SU-DHL-6 (cell line): ENCODE results near the gene RPS6KA5.
"Not testable (repeated sequence)": the region's sequence is repeated elsewhere in the genome, so short reads cannot be mapped to it uniquely, and the experiment has no call there.

Experiments
- H2AFZ ChIP-seq: fragments of 200-600 bp; sonication (generic); 2 replicates; pipeline ENCODE4 v1.6.1; 2014; ENCODE audit warnings: low read depth, mild to moderate bottlenecking, moderate library complexity, mixed read lengths, antibody characterized with exemption, low read length; ENCODE audit not compliant: severe bottlenecking
- H3F3A ChIP-seq: fragments of 200-600 bp; shearing (Covaris generic); 2 replicates; pipeline ENCODE4 v1.6.0; 2016; ENCODE audit warnings: antibody characterized with exemption, mild to moderate bottlenecking; ENCODE audit not compliant: insufficient read depth
- H3K27ac ChIP-seq: fragments of 200-600 bp; sonication (generic); 2 replicates; pipeline ENCODE4 v1.5.1; 2016; ENCODE audit warnings: low read depth, mild to moderate bottlenecking, low read length, moderate library complexity, mixed read lengths
- H3K27me3 ChIP-seq: fragments of 200-600 bp; sonication (generic), shearing (Covaris generic); 2 replicates; pipeline ENCODE4 v1.6.0; 2014; ENCODE audit warnings: mild to moderate bottlenecking, low read length
- H3K36me3 ChIP-seq: fragments of 200-600 bp; sonication (generic); 2 replicates; pipeline ENCODE4 v1.6.1; 2014; ENCODE audit warnings: mild to moderate bottlenecking, low read length, mixed read lengths
- H3K4me2 ChIP-seq: fragments of 300-600, 200-600 bp; shearing (Covaris generic), sonication (generic); 2 replicates; pipeline ENCODE4 v1.6.0; 2014; ENCODE audit warnings: low read length, low read depth, mild to moderate bottlenecking; ENCODE audit not compliant: poor library complexity, severe bottlenecking
- H3K4me3 ChIP-seq: fragments of 200-600 bp; sonication (generic); 2 replicates; pipeline ENCODE4 v1.5.1; 2014; ENCODE audit warnings: antibody characterized with exemption, low read length, mild to moderate bottlenecking, mixed read lengths; ENCODE audit not compliant: insufficient read depth, poor library complexity, severe bottlenecking
- H3K79me2 ChIP-seq: fragments of 200-600 bp; sonication (generic); 2 replicates; pipeline ENCODE4 v1.6.1; 2014; ENCODE audit warnings: mild to moderate bottlenecking, low read length, moderate library complexity; ENCODE audit not compliant: insufficient read depth
- H3K9ac ChIP-seq: fragments of 200-600 bp; sonication (generic); 2 replicates; pipeline ENCODE4 v1.7.0; 2014; ENCODE audit warnings: mild to moderate bottlenecking, low read length
- H3K9me2 ChIP-seq: fragments of 200-600 bp; sonication (generic); replicated peaks from 2 replicates; pipeline ENCODE4 v1.6.1; 2014; ENCODE audit warnings: low read length; ENCODE audit not compliant: insufficient read depth
- H3K9me3 ChIP-seq: fragments of 200-600 bp; sonication (generic); 2 replicates; pipeline ENCODE4 v1.6.1; 2014; ENCODE audit warnings: low read length, mixed read lengths; ENCODE audit not compliant: insufficient read depth
- H4K20me1 ChIP-seq: fragments of 200-600 bp; sonication (generic); 2 replicates; pipeline ENCODE4 v1.6.1; 2014; ENCODE audit warnings: low read depth, mild to moderate bottlenecking, antibody characterized with exemption, low read length, moderate library complexity, mixed read lengths
- CTCF ChIP-seq: fragments of 200-600 bp; sonication (generic); IDR thresholded peaks from one replicate; pipeline ENCODE4 v1.5.1; 2017; ENCODE audit warnings: antibody characterized with exemption, mild to moderate bottlenecking, low read length, moderate library complexity; ENCODE audit not compliant: insufficient read depth, poor library complexity, severe bottlenecking
- EZH2phosphoT487 ChIP-seq: fragments of 200-600 bp; sonication (generic), shearing (Covaris generic); conservative IDR thresholded peaks from 2 replicates; pipeline ENCODE4 v1.6.1; 2018; ENCODE audit warnings: mild to moderate bottlenecking, antibody characterized with exemption, low read length, moderate library complexity, mixed read lengths

The RPS6KA5 gene

GRCh38 chr14:90839889-90840266 lies 220.6 kb downstream of the RPS6KA5 start:
- TF ChIP-seq CTCF (no peak), EZH2phosphoT487 (no peak)
- no peaks in the 10 kb centered on the region for H3K36me3 ChIP-seq
- H4K20me1 ChIP-seq = no peaks in the 10 kb centered on the region
- H3K4me2 ChIP-seq = no peak overlapping the region
- no peaks in the 10 kb centered on the region for H3K9me3 ChIP-seq
- no peaks in the 10 kb centered on the region for H3K27me3 ChIP-seq
- H3K9ac ChIP-seq = no peak overlapping the region
- H2AFZ ChIP-seq = no peak overlapping the region
- H3K79me2 ChIP-seq = no peaks in the 10 kb centered on the region
- H3K4me3 ChIP-seq = no peak overlapping the region
- H3K9me2 ChIP-seq = no peaks in the 10 kb centered on the region
- H3K27ac ChIP-seq = no peak overlapping the region
- no peaks in the 10 kb centered on the region for H3F3A ChIP-seq

GRCh38 chr14:90839024-90839888 lies 221.2 kb downstream of the RPS6KA5 start:
- H3K4me3 ChIP-seq = no peak overlapping the region
- no peaks in the 10 kb centered on the region for H3K27me3 ChIP-seq
- no peaks in the 10 kb centered on the region for H3K79me2 ChIP-seq
- H3K9ac ChIP-seq = no peak overlapping the region
- no peak overlapping the region for H3K27ac ChIP-seq
- no peak overlapping the region for H2AFZ ChIP-seq
- no peaks in the 10 kb centered on the region for H3K9me3 ChIP-seq
- no peaks in the 10 kb centered on the region for H3K9me2 ChIP-seq
- no peaks in the 10 kb centered on the region for H3F3A ChIP-seq
- H4K20me1 ChIP-seq = no peaks in the 10 kb centered on the region
- no peak overlapping the region for H3K4me2 ChIP-seq
- TF ChIP-seq CTCF (no peak), EZH2phosphoT487 (no peak)
- H3K36me3 ChIP-seq = no peaks in the 10 kb centered on the region

- not testable (repeated sequence) for H3F3A ChIP-seq, H4K20me1 ChIP-seq, H3K9ac ChIP-seq, H3K79me2 ChIP-seq, H3K27me3 ChIP-seq, H3K9me3 ChIP-seq, H3K36me3 ChIP-seq, H3K9me2 ChIP-seq, H2AFZ ChIP-seq, H3K27ac ChIP-seq, H3K4me3 ChIP-seq, H3K4me2 ChIP-seq
Observed at GRCh38 chr14:90838531-90838930, 221.9 kb downstream of the RPS6KA5 start.

GRCh38 chr14:90837355-90837754 lies 223.1 kb downstream of the RPS6KA5 start:
- Histone ChIP-seq H3K9me2 (no peaks in the 10 kb centered on the region), H3K4me2 (no peak overlapping the region), H2AFZ (no peak overlapping the region), H3K27me3 (no peaks in the 10 kb centered on the region), H3F3A (no peaks in the 10 kb centered on the region), H3K79me2 (no peaks in the 10 kb centered on the region), H3K36me3 (no peaks in the 10 kb centered on the region), H3K27ac (no peak overlapping the region), H3K9me3 (no peaks in the 10 kb centered on the region), H3K4me3 (no peak overlapping the region), H3K9ac (no peak overlapping the region), H4K20me1 (no peaks in the 10 kb centered on the region)
- TF ChIP-seq CTCF (no peak), EZH2phosphoT487 (no peak)
